ENCODE measurements around the gene PDE4D.
A peak's percentile ranks its signal among the peaks of the same experiment; 100 is the strongest.

GRCh38 chr5:59693492-59694309 is 199.8 kb downstream of the PDE4D start:
- TF ChIP-seq SNAI2 (CRISPR knock-in tag; IDR thresholded peaks at IDR 0.05) (no peak), ZNF8 (CRISPR knock-in tag; IDR thresholded peaks at IDR 0.05) (no peak), PATZ1 (CRISPR knock-in tag; IDR thresholded peaks at IDR 0.05; ENCODE audit: borderline replicate concordance) (no peak), RARB (CRISPR knock-in tag; IDR thresholded peaks at IDR 0.05) (no peak), ESRRG (CRISPR knock-in tag; IDR thresholded peaks at IDR 0.05) (no peak), CSDC2 (CRISPR knock-in tag; IDR thresholded peaks at IDR 0.05) (no peak), TCF4 (CRISPR knock-in tag; IDR thresholded peaks at IDR 0.05; ENCODE audit: borderline replicate concordance) (peak; percentile 48; the same call in 1 of the 2 replicates), BACH2 (CRISPR knock-in tag; IDR thresholded peaks at IDR 0.05; ENCODE audit: borderline replicate concordance) (no peak), ZFP3 (CRISPR knock-in tag; IDR thresholded peaks at IDR 0.05) (no peak), ARNTL (CRISPR knock-in tag; IDR thresholded peaks at IDR 0.05; ENCODE audit: borderline replicate concordance, low read depth) (no peak), ZFP30 (CRISPR knock-in tag; IDR thresholded peaks at IDR 0.05) (no peak), TSHZ2 (CRISPR knock-in tag; IDR thresholded peaks at IDR 0.05) (no peak), PPARA (CRISPR knock-in tag; IDR thresholded peaks at IDR 0.05; ENCODE audit: borderline replicate concordance) (no peak)

Measured in SK-N-SH treated with all-trans-retinoic acid at 6 μM for 48 hours (cell line).